Aorta (tissue), 5 donors: ENCODE data around the gene SMIM27. TPM values are rescaled to one million over a fixed set of nuclear protein-coding genes. Genes with fewer than 3 reads are reported as not detected.

Experiments used
- ATAC-seq: fragments of 200-7000 bp; cut with Tn5 transposase; one replicate; pipeline ENCODE4 v1.9.1; 2022; ENCODE audit warnings: moderate library complexity; ENCODE audit not compliant: low FRiP score
- DNase-seq, 2 donors: peaks; one replicate each; pipeline ENCODE4 v3.0.0-alpha.2; 2020
- H3K27ac ChIP-seq, 2 donors: one replicate each; pipeline ENCODE4 v1.5.1; 2013; ENCODE audit warnings: low read length in 2 of 2, mild to moderate bottlenecking in 2 of 2, moderate library complexity in 2 of 2, control low read depth in 1 of 2, inconsistent platforms in 1 of 2, low read depth in 1 of 2
- H3K27me3 ChIP-seq, 2 donors: one replicate each; pipeline ENCODE4 v1.6.1; 2013; ENCODE audit warnings: control low read depth in 1 of 2, low read length in 1 of 2, mild to moderate bottlenecking in 1 of 2, moderate library complexity in 1 of 2; ENCODE audit not compliant: insufficient read depth in 2 of 2, control insufficient read depth in 1 of 2
- H3K36me3 ChIP-seq, 2 donors: one replicate each; pipeline ENCODE4 v1.6.1; 2013; ENCODE audit warnings: control low read depth in 1 of 2, low read length in 1 of 2, mild to moderate bottlenecking in 1 of 2; ENCODE audit not compliant: insufficient read depth in 2 of 2, control insufficient read depth in 1 of 2
- H3K4me1 ChIP-seq, 2 donors: one replicate each; pipeline ENCODE4 v1.6.1; 2013; ENCODE audit warnings: low read length in 2 of 2, control low read depth in 1 of 2, mild to moderate bottlenecking in 1 of 2, moderate library complexity in 1 of 2; ENCODE audit not compliant: insufficient read depth in 2 of 2, control insufficient read depth in 1 of 2
- H3K4me3 ChIP-seq, 2 donors: one replicate each; pipeline ENCODE4 v1.5.1; 2013; ENCODE audit warnings: low read length in 2 of 2, control low read depth in 1 of 2, mild to moderate bottlenecking in 1 of 2
- H3K9me3 ChIP-seq: one replicate; pipeline ENCODE4 v1.6.1; 2013; ENCODE audit warnings: mild to moderate bottlenecking, low read length; ENCODE audit not compliant: control insufficient read depth
- WGBS, 2 donors: extraction: QIAGEN DNeasy Blood & Tissue Kit; methylation state at CpG; one replicate each; pipeline ENCODE4 v1.1.7; 2013; 5-methylcytosine and 5-hydroxymethylcytosine counted together
- intact Hi-C, 2 donors: fragments of 100-400 bp; cut with DNase I; formaldehyde crosslinking; loops; one replicate each; pipeline versions ENCODE4 v1.14.2 to v1.15.0; 2022
- polyA plus RNA-seq, 2 donors: library from polyadenylated mRNA; stranded (reverse); fragments of 200-250 nt; gene quantifications; one replicate each; pipeline ENCODE4 v1.2.3, GENCODE V29; 2013
- total RNA-seq, 2 donors: library from RNA; stranded (reverse); fragmentation: NEBNext Ultra II Directional; extraction: Animal tissue kit (Norgen Biotek cat#: 25700); gene quantifications; one replicate each; pipeline ENCODE4 v1.2.1, GENCODE V29; 2021
- donor health status: healthy with polysubstance abuse.
- donor health status: Bipolar disorder and iron deficiency.
- donor health status: DM: no; HTN: no; CAD: no.
- donor health status: DM: no; HTN: no; CAD: no.
- donor health status: DM: yes; HTN: yes; CAD: no.

The SMIM27 gene
- total and polyA plus RNA-seq, 4 donors = 6.5 to 48.8 (median 9.7) TPM

DNA sequence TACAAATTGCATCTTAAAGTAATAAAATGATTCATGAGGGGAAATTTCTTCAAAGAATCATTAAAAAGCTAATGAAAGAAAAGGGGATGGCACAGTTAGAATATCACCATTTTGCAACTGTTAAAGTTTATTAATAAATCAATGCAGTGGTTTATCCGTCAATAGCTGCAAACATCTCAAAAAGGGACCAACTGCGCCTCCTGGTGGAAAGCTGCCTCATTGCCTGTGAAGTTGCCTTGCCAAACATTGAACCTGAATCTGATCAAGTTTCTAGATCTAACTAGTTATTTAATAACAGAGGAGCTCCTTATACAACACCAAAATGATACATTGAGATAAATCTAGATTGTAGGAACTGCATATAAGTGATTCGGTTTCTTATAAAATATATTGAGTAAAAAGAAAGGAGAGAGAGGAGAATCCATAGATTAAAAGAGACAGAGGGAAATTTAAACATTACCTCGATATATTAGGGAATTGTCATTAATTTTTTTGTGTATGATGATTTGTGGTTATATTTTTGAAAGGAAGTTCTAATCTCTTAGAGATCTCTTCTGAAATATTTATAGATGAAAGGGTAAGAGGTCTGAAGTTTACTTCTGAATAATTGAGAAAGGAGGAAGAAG is 27.7 kb downstream of the SMIM27 start:
- Histone ChIP-seq H3K36me3 (no peaks in the 10 kb centered on the region), H3K9me3 (no peaks in the 10 kb centered on the region), H3K4me1 (no peaks in the 10 kb centered on the region), H3K27ac (no peak overlapping the region), H3K4me3 (no peak overlapping the region), H3K27me3 (no peaks in the 10 kb centered on the region)
- DNase-seq = peak; percentile 70 to 91
- intact Hi-C loops = loop anchor here (2.0 kb wide), 2 partner anchors 201 to 389 kb away; no protein-coding TSS in a partner anchor
- ATAC-seq = no peak
- 18 to 22% methylated on average over 4 of the region's 4 CpGs for WGBS, 2 donors

GRCh38 chr9:32580631-32581300 is 28.6 kb downstream of the SMIM27 start:
- Histone ChIP-seq H3K4me3 (no peak overlapping the region), H3K27ac (no peak overlapping the region), H3K9me3 (no peaks in the 10 kb centered on the region), H3K4me1 (no peaks in the 10 kb centered on the region), H3K27me3 (no peaks in the 10 kb centered on the region), H3K36me3 (no peaks in the 10 kb centered on the region)
- DNase-seq (no peak), ATAC-seq (no peak)
- WGBS, 2 donors = 21% methylated on average over 3 of the region's 3 CpGs
- intact Hi-C loops = loop anchor here in 1 of 2 donors (2.0 kb wide), 1 partner anchor 388 kb away; no protein-coding TSS in a partner anchor

GRCh38 chr9:32581512-32582143 is 29.5 kb downstream of the SMIM27 start:
- intact Hi-C loops = loop anchor here in 1 of 2 donors (2.0 kb wide), 1 partner anchor 387 kb away; no protein-coding TSS in a partner anchor
- no peak for DNase-seq
- no peaks in the 10 kb centered on the region for H3K9me3 ChIP-seq

DNA sequence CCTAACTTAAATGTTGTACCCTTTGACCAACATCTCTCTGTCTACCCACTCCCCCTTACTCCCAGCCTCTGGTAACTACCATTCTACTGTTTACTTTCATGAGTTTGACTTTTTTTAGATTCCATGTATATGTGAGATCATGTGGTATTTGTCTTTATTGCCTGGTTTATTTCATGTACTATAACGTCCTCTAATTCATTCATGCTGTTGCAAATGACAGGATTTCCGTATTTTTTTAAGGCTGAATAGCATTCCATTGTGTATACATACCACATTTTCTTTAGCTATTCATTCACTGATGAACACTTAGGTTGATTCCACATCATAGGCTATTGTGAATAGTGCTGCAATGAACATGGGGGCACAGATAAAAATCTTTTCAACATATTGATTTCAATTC is 32.7 kb downstream of the SMIM27 start:
- H3K4me1 ChIP-seq = no peaks in the 10 kb centered on the region
- H3K27me3 ChIP-seq = no peaks in the 10 kb centered on the region
- H3K36me3 ChIP-seq = no peaks in the 10 kb centered on the region
- no peaks in the 10 kb centered on the region for H3K9me3 ChIP-seq
- ATAC-seq = no peak
- intact Hi-C loops = no loop called here
- 5 to 6% methylated on average over 2 of the region's 2 CpGs for WGBS, 2 donors
- no peak overlapping the region for H3K27ac ChIP-seq
- no peak overlapping the region for H3K4me3 ChIP-seq
- no peak for DNase-seq

More at GRCh38 chr9:32581512-32582143, 29.5 kb downstream of the SMIM27 start:
- H3K4me1 ChIP-seq = no peaks in the 10 kb centered on the region
- H3K27ac ChIP-seq = no peak overlapping the region
- no peaks in the 10 kb centered on the region for H3K36me3 ChIP-seq
- no peak overlapping the region for H3K4me3 ChIP-seq
- no peak for ATAC-seq
- no peaks in the 10 kb centered on the region for H3K27me3 ChIP-seq
- 27 to 38% methylated on average over 3 of the region's 3 CpGs for WGBS, 2 donors

- H3K4me3 ChIP-seq = no peak overlapping the region
- H3K9me3 ChIP-seq = no peaks in the 10 kb centered on the region
- H3K4me1 ChIP-seq = no peaks in the 10 kb centered on the region
- intact Hi-C loops = loop anchor here in 1 of 2 donors (2.0 kb wide), 1 partner anchor 381 kb away; no protein-coding TSS in a partner anchor
- ATAC-seq (no peak), DNase-seq (no peak)
- no peaks in the 10 kb centered on the region for H3K27me3 ChIP-seq
- no peaks in the 10 kb centered on the region for H3K36me3 ChIP-seq
- H3K27ac ChIP-seq = no peak overlapping the region
Observed at GRCh38 chr9:32587901-32588300, 35.8 kb downstream of the SMIM27 start.

DNA sequence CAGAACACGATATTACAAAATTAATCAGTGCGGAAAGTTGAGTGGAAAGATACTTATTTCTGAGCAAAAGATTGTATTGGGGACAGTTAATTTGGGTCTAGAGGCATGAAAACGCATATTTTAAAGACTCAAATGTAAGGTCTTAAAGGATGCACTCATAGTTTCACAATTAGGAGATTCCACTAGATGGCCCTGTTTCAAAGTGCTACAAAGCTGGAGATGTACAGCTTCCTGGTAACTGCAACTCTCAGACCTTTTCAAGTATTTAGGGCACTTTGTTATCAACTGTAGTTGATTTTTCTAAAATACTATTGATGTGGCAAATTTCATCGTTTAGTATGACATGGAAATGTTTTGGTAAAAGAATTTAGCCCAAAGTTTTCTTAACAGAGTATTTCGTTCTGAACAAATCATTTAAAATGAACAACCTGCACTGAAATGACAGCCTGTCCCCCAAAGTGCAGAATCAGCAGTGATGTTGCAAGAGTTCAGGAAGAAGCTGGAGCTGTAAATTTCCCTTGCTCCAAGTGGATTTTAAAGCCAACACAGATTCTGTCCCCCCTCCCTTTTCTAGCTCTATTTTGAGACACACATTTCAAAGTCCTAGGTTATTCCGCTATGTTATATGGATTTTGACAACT is 37.1 kb downstream of the SMIM27 start:
- intact Hi-C loops = loop anchor here in 1 of 2 donors (2.0 kb wide), 1 partner anchor 380 kb away; no protein-coding TSS in a partner anchor
- DNase-seq (no peak), ATAC-seq (no peak)
- 26 to 32% methylated on average over 6 of the region's 6 CpGs for WGBS, 2 donors
- H3K9me3 ChIP-seq = no peaks in the 10 kb centered on the region
- H3K4me1 ChIP-seq = no peaks in the 10 kb centered on the region
- no peak overlapping the region for H3K4me3 ChIP-seq
- H3K27me3 ChIP-seq = no peaks in the 10 kb centered on the region
- H3K27ac ChIP-seq = no peak overlapping the region
- H3K36me3 ChIP-seq = no peaks in the 10 kb centered on the region

GRCh38 chr9:32590476-32590875 is 38.3 kb downstream of the SMIM27 start:
- WGBS, 2 donors = 39 to 49% methylated on average over 2 of the region's 2 CpGs

DNA sequence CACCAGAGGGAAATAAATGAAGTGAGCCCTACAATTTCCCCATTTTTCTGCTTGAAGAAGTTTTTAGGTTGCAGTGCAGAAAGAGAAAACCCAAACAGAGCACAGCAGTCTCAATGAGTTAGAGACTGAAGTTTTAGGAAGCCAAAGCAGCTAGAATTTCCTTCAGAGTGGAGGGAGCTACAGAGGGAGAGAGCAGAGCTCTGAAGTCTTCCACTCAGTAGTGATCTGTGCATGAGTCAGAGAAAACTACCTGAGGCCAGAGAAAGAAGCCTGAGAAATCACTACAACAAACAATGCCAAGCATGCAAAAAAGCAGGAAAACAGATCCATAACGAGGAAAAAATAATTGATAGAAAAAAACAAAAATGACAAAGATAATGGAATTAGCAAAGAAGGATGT is 38.8 kb downstream of the SMIM27 start:
- no peak overlapping the region for H3K4me3 ChIP-seq
- 62% methylated on average over 1 of the region's 1 CpG for WGBS, 2 donors
- DNase-seq (no peak), ATAC-seq (no peak)
- intact Hi-C loops = no loop called here
- no peaks in the 10 kb centered on the region for H3K36me3 ChIP-seq
- H3K27ac ChIP-seq = no peak overlapping the region
- no peaks in the 10 kb centered on the region for H3K9me3 ChIP-seq
- no peaks in the 10 kb centered on the region for H3K27me3 ChIP-seq
- no peaks in the 10 kb centered on the region for H3K4me1 ChIP-seq

More at GRCh38 chr9:32590476-32590875, 38.3 kb downstream of the SMIM27 start:
- H3K4me3 ChIP-seq = no peak overlapping the region
- intact Hi-C loops = no loop called here
- no peak for ATAC-seq
- DNase-seq = no peak
- H3K27me3 ChIP-seq = no peaks in the 10 kb centered on the region
- H3K4me1 ChIP-seq = no peaks in the 10 kb centered on the region
- no peaks in the 10 kb centered on the region for H3K9me3 ChIP-seq
- H3K27ac ChIP-seq = no peak overlapping the region
- no peaks in the 10 kb centered on the region for H3K36me3 ChIP-seq
